GM12874 (cell line): ENCODE results near the gene RGCC.

Source experiments
- TF ChIP-seq, protein P1 (sequence below): IDR thresholded peaks from 2 replicates; pipeline ENCODE4 v1.5.1; 2011; ENCODE audit warnings: low read depth, mild to moderate bottlenecking, control low read depth, low read length, moderate library complexity; ENCODE audit not compliant: insufficient read depth

The RGCC gene

GRCh38 chr13:41515491-41516139 is 58.3 kb downstream of the RGCC start:
- TF ChIP-seq, protein P1, sequence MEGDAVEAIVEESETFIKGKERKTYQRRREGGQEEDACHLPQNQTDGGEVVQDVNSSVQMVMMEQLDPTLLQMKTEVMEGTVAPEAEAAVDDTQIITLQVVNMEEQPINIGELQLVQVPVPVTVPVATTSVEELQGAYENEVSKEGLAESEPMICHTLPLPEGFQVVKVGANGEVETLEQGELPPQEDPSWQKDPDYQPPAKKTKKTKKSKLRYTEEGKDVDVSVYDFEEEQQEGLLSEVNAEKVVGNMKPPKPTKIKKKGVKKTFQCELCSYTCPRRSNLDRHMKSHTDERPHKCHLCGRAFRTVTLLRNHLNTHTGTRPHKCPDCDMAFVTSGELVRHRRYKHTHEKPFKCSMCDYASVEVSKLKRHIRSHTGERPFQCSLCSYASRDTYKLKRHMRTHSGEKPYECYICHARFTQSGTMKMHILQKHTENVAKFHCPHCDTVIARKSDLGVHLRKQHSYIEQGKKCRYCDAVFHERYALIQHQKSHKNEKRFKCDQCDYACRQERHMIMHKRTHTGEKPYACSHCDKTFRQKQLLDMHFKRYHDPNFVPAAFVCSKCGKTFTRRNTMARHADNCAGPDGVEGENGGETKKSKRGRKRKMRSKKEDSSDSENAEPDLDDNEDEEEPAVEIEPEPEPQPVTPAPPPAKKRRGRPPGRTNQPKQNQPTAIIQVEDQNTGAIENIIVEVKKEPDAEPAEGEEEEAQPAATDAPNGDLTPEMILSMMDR, result no peak

DNA sequence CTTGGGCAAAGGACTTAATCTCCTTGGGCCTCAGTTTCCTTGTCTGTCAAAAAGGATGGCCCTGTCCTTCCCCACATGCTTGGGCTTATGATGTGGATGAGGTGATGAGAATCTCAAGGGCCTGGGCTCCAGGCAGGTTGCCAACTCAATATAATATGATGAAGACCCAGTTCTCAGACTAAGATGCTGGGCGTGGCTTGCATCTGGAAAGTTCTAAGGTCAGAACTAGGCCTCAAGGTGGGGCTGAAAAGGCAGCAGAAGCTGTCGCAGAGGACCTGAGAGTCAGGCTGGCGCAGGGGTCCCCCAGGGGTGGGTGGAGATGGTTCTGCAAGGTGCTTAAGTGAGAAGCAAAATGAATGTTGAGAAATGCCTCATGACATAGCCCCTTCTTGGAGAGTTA is 58.8 kb downstream of the RGCC start:
- TF ChIP-seq, protein P1, result no peak

- TF ChIP-seq, protein P1, result no peak
Observed at GRCh38 chr13:41516760-41517159, 59.4 kb downstream of the RGCC start.

DNA sequence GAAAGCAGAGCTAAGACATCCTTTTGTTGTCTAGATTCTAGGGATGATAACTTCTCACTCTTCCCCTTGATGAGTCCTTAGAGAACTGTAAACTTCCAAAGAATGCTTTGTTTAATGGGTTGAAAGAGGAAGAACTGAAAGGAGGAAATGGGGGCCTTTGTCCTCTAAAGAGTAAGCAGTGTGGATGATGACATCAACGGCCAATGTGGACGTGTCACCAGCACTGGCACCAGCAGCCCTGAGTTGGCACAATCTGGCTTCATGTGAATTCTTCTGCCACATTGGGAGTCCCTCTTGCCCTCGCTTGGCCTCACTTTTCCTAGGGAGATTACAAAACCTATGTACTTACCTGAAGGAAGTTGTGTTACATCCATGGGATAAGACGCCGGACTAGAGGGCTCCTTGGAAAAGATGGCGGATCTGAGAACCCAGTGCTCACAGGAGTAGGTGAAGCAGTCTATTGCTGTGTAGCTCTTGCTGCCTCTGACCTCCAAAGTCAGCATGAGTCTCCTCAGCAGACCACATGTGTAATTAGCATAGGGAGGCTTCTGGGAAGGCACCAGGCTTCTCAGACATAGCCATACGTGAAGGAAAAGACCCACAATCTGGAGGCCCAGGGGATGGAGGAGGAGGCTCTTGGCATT is 62.8 kb downstream of the RGCC start:
- TF ChIP-seq, protein P1, result no peak
